Measurements from ENCODE around the gene CHID1.
A peak's percentile ranks its signal among the peaks of the same experiment; 100 is the strongest.

CHID1 gene

GRCh38 chr11:888310-889212 lies 22.0 kb downstream of the CHID1 start:
- no peak for DNase-seq (ENCODE audit: low read depth in 3 of 3)

- DNase-seq (ENCODE audit: low read depth in 3 of 3) = no peak
Observed at GRCh38 chr11:887589-887988, 23.0 kb downstream of the CHID1 start.

GRCh38 chr11:886568-886967 lies 24.0 kb downstream of the CHID1 start:
- no peak for DNase-seq (ENCODE audit: low read depth in 3 of 3)

- DNase-seq (ENCODE audit: low read depth in 3 of 3) = no peak
Observed at GRCh38 chr11:884578-885070, 26.0 kb downstream of the CHID1 start.

GRCh38 chr11:883527-883926 lies 27.1 kb downstream of the CHID1 start:
- DNase-seq (ENCODE audit: low read depth in 3 of 3) = no peak

- DNase-seq (ENCODE audit: low read depth in 3 of 3) = no peak
Observed at GRCh38 chr11:882596-882995, 28.0 kb downstream of the CHID1 start.

GRCh38 chr11:880447-880846 lies 30.2 kb downstream of the CHID1 start:
- no peak for DNase-seq (ENCODE audit: low read depth in 3 of 3)

GRCh38 chr11:877565-877964 lies 33.0 kb downstream of the CHID1 start:
- peak in 1 of 3 experiments; percentile 26 for DNase-seq (ENCODE audit: low read depth in 3 of 3)

- no peak for DNase-seq (ENCODE audit: low read depth in 3 of 3)
Observed at GRCh38 chr11:876545-876944, 34.1 kb downstream of the CHID1 start.

GRCh38 chr11:875769-876301 lies 34.8 kb downstream of the CHID1 start:
- no peak for DNase-seq (ENCODE audit: low read depth in 3 of 3)

GRCh38 chr11:875203-875602 lies 35.4 kb downstream of the CHID1 start:
- no peak for DNase-seq (ENCODE audit: low read depth in 3 of 3)

- DNase-seq (ENCODE audit: low read depth in 3 of 3) = no peak
Observed at GRCh38 chr11:873706-874105, 36.9 kb downstream of the CHID1 start.

GRCh38 chr11:872799-873198 lies 37.8 kb downstream of the CHID1 start:
- DNase-seq (ENCODE audit: low read depth in 3 of 3) = no peak

GRCh38 chr11:871472-871871 lies 39.1 kb downstream of the CHID1 start:
- DNase-seq (ENCODE audit: low read depth in 3 of 3) = no peak

GRCh38 chr11:870418-870817 lies 40.2 kb downstream of the CHID1 start:
- no peak for DNase-seq (ENCODE audit: low read depth in 3 of 3)

GRCh38 chr11:870127-870413 lies 40.5 kb downstream of the CHID1 start:
- no peak for DNase-seq (ENCODE audit: low read depth in 3 of 3)

GRCh38 chr11:869399-870126 lies 41.0 kb downstream of the CHID1 start:
- DNase-seq (ENCODE audit: low read depth in 3 of 3) = no peak

GRCh38 chr11:868802-869201 lies 41.8 kb downstream of the CHID1 start:
- no peak for DNase-seq (ENCODE audit: low read depth in 3 of 3)

GRCh38 chr11:868394-868793 lies 42.2 kb downstream of the CHID1 start:
- DNase-seq (ENCODE audit: low read depth in 3 of 3) = no peak

GRCh38 chr11:867856-868358 lies 42.7 kb downstream of the CHID1 start:
- no peak for DNase-seq (ENCODE audit: low read depth in 3 of 3)

GRCh38 chr11:866481-866880 lies 44.1 kb downstream of the CHID1 start:
- no peak for DNase-seq (ENCODE audit: low read depth in 3 of 3)
